Measurements from ENCODE around the gene TCF4.

TCF4 gene

DNA sequence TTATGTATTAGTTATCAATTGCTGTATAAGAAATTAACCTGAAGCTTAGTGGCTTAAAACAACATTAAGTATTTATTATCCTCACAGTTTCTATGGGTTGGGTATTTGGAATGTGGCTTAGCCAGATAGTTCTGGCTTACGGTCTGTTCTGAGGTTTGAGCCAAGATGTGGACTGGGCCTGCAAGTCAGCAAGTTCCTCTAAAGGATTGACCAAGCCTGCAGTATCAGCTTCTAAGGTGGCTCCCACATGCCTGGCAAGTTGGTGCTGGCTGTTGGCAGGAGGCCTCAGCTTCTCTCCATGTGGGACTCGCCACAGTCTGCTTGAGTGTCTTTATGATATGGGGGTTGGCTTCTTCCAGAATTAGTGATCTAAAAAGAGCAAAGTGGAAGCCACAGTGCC, 45.0 kb upstream of the TCF4 start:
- Histone ChIP-seq H3K4me1 (ENCODE audit: control insufficient read depth in 1 of 2, insufficient read depth in 2 of 2, low read length in 2 of 2) (peaks cover 2 to 3% of the 10 kb centered on the region in 2 experiments), H2BK120ac (ENCODE audit: insufficient read depth, low read length, poor library complexity) (no peak overlapping the region)
- WGBS (ENCODE audit: extremely low coverage, insufficient coverage, insufficient read length) = no CpG with 5 or more reads among the region's 2 CpGs

DNA sequence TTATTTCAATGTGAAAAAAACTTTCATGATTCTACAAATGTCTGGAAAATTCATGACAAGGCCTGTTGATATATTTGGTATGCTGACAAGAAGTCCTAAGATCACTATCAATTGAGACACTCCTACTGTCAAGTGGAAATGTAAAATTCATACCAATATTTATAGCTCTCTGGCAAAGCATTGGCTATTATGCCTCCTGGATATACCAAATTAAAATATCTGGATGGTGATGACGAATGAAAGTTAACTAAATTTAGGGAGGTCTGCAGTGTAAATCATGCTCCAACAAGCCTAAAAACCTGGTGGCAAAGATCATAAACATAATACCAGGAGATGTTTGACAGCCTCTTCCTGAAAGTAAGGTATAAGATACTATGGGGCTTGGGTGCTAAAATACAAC, 41.1 kb upstream of the TCF4 start:
- Histone ChIP-seq H3K27me3 (ENCODE audit: insufficient read depth, low read length) (no peaks in the 10 kb centered on the region), H3K23ac (ENCODE audit: low read length) (no peak overlapping the region), H3K27ac (ENCODE audit: low read depth, low read length) (no peak overlapping the region), H2AK5ac (ENCODE audit: low read length) (no peak overlapping the region), H3K14ac (ENCODE audit: low read length) (no peak overlapping the region), H3K4ac (ENCODE audit: low read depth, low read length) (no peak overlapping the region), H3K79me2 (ENCODE audit: control insufficient read depth, insufficient read depth, low read length, poor library complexity) (no peaks in the 10 kb centered on the region), H3K18ac (ENCODE audit: low read length) (no peak overlapping the region), H2AFZ (ENCODE audit: insufficient read depth, low read length, poor library complexity) (no peak overlapping the region), H3K4me3 (ENCODE audit: low read depth, low read length) (no peak overlapping the region), H4K91ac (ENCODE audit: low read depth, low read length) (no peak overlapping the region), H4K8ac (ENCODE audit: low read depth, low read length) (no peak overlapping the region), H3K36me3 (ENCODE audit: control insufficient read depth in 1 of 2, insufficient read depth in 2 of 2, low read length in 2 of 2) (no peaks in the 10 kb centered on the region), H3K4me2 (ENCODE audit: low read length) (no peak overlapping the region), H3K4me1 (ENCODE audit: control insufficient read depth in 1 of 2, insufficient read depth in 2 of 2, low read length in 2 of 2) (peaks cover 2 to 3% of the 10 kb centered on the region in 2 experiments), H4K12ac (ENCODE audit: low read depth, low read length) (no peak overlapping the region), H3K9me3 (ENCODE audit: insufficient read depth, low read depth, low read length) (no peaks in the 10 kb centered on the region), H3K79me1 (ENCODE audit: low read length) (no peaks in the 10 kb centered on the region), H2BK5ac (ENCODE audit: low read depth, low read length, poor library complexity) (no peak overlapping the region), H3K9ac (ENCODE audit: low read length) (no peak overlapping the region), H2BK12ac (ENCODE audit: low read length) (no peak overlapping the region), H2BK120ac (ENCODE audit: insufficient read depth, low read length, poor library complexity) (no peak overlapping the region)
- no peak for DNase-seq
- no CpG with 5 or more reads among the region's 1 CpG for whole genome bisulfite sequencing (ENCODE audit: extremely low coverage, insufficient coverage, insufficient read length)

More for the DNA sequence above, 45.0 kb upstream of the TCF4 start:
- H3K9ac ChIP-seq (ENCODE audit: low read length) = no peak overlapping the region
- no peak overlapping the region for H3K23ac ChIP-seq (ENCODE audit: low read length)
- H3K14ac ChIP-seq (ENCODE audit: low read length) = no peak overlapping the region
- no peak overlapping the region for H2BK12ac ChIP-seq (ENCODE audit: low read length)
- peak; percentile 7 to 27 for DNase-seq
- H3K27ac ChIP-seq (ENCODE audit: low read depth, low read length) = no peak overlapping the region
- no peak overlapping the region for H4K12ac ChIP-seq (ENCODE audit: low read depth, low read length)
- H3K4ac ChIP-seq (ENCODE audit: low read depth, low read length) = no peak overlapping the region
- H3K36me3 ChIP-seq (ENCODE audit: control insufficient read depth in 1 of 2, insufficient read depth in 2 of 2, low read length in 2 of 2) = no peaks in the 10 kb centered on the region
- no peak overlapping the region for H4K91ac ChIP-seq (ENCODE audit: low read depth, low read length)
- no peak overlapping the region for H4K8ac ChIP-seq (ENCODE audit: low read depth, low read length)
- no peak overlapping the region for H3K4me2 ChIP-seq (ENCODE audit: low read length)
- H3K18ac ChIP-seq (ENCODE audit: low read length) = no peak overlapping the region
- H3K27me3 ChIP-seq (ENCODE audit: insufficient read depth, low read length) = no peaks in the 10 kb centered on the region
- no peak overlapping the region for H2AK5ac ChIP-seq (ENCODE audit: low read length)
- H3K79me2 ChIP-seq (ENCODE audit: control insufficient read depth, insufficient read depth, low read length, poor library complexity) = no peaks in the 10 kb centered on the region
- H2BK5ac ChIP-seq (ENCODE audit: low read depth, low read length, poor library complexity) = no peak overlapping the region
- no peaks in the 10 kb centered on the region for H3K9me3 ChIP-seq (ENCODE audit: insufficient read depth, low read depth, low read length)
- H3K4me3 ChIP-seq (ENCODE audit: low read depth, low read length) = no peak overlapping the region
- H2AFZ ChIP-seq (ENCODE audit: insufficient read depth, low read length, poor library complexity) = no peak overlapping the region
- no peaks in the 10 kb centered on the region for H3K79me1 ChIP-seq (ENCODE audit: low read length)

DNA sequence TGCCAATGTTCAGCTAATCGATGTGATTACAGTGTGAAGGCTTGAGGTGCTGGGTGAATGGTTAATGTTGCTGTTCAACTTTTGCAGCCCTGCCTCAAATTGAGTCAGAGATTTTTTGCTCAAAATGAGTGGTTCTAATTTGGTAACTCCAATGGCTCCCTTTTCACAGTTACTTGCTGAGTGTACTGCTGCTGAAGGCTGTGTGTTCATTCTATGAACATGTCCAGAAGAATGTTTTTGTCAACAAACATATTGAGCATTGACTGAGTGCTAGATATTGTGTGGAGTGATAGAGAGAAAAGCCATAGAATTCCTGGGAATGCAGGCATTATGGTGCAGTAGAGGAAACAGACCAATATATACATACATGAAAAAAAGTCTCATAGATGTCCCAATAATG, 39.0 kb upstream of the TCF4 start:
- no peak for DNase-seq
- H3K27me3 ChIP-seq (ENCODE audit: insufficient read depth, low read length) = no peaks in the 10 kb centered on the region
- no peak overlapping the region for H4K91ac ChIP-seq (ENCODE audit: low read depth, low read length)
- H3K14ac ChIP-seq (ENCODE audit: low read length) = no peak overlapping the region
- H3K9me3 ChIP-seq (ENCODE audit: insufficient read depth, low read depth, low read length) = no peaks in the 10 kb centered on the region
- H3K36me3 ChIP-seq (ENCODE audit: control insufficient read depth in 1 of 2, insufficient read depth in 2 of 2, low read length in 2 of 2) = no peaks in the 10 kb centered on the region
- H2AFZ ChIP-seq (ENCODE audit: insufficient read depth, low read length, poor library complexity) = no peak overlapping the region
- H3K4me3 ChIP-seq (ENCODE audit: low read depth, low read length) = no peak overlapping the region
- no peak overlapping the region for H2AK5ac ChIP-seq (ENCODE audit: low read length)
- no CpG with 5 or more reads among the region's 1 CpG for WGBS (ENCODE audit: extremely low coverage, insufficient coverage, insufficient read length)
- H2BK120ac ChIP-seq (ENCODE audit: insufficient read depth, low read length, poor library complexity) = no peak overlapping the region
- no peak overlapping the region for H3K4ac ChIP-seq (ENCODE audit: low read depth, low read length)
- H3K23ac ChIP-seq (ENCODE audit: low read length) = no peak overlapping the region
- no peaks in the 10 kb centered on the region for H3K79me2 ChIP-seq (ENCODE audit: control insufficient read depth, insufficient read depth, low read length, poor library complexity)
- no peak overlapping the region for H3K9ac ChIP-seq (ENCODE audit: low read length)
- H2BK12ac ChIP-seq (ENCODE audit: low read length) = no peak overlapping the region
- no peaks in the 10 kb centered on the region for H3K79me1 ChIP-seq (ENCODE audit: low read length)
- no peak overlapping the region for H4K12ac ChIP-seq (ENCODE audit: low read depth, low read length)
- no peak overlapping the region for H4K8ac ChIP-seq (ENCODE audit: low read depth, low read length)
- no peak overlapping the region for H3K27ac ChIP-seq (ENCODE audit: low read depth, low read length)
- H2BK5ac ChIP-seq (ENCODE audit: low read depth, low read length, poor library complexity) = no peak overlapping the region
- no peaks in the 10 kb centered on the region for H3K4me1 ChIP-seq (ENCODE audit: control insufficient read depth in 1 of 2, insufficient read depth in 2 of 2, low read length in 2 of 2)
- no peak overlapping the region for H3K18ac ChIP-seq (ENCODE audit: low read length)
- no peak overlapping the region for H3K4me2 ChIP-seq (ENCODE audit: low read length)

DNA sequence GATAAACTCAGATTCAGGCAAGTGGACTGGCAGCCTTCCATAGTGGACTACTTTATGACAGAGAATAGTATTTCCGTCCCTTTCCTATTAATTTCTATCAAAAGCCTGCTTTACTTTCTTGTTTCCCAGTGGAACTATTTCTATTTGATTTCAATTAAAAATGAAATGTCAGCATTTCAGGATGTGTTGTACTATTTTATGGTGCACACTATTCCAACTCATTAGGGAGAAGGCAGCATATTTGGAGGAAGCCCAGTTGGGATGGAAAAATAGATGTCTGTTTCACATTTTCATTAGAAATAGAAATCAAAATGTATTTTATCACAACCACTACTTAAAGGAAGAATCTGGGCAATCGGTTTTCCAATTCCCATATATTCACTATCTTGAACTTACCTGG, 37.9 kb upstream of the TCF4 start:
- Histone ChIP-seq H3K4me2 (ENCODE audit: low read length) (no peak overlapping the region), H3K79me1 (ENCODE audit: low read length) (no peaks in the 10 kb centered on the region), H3K79me2 (ENCODE audit: control insufficient read depth, insufficient read depth, low read length, poor library complexity) (no peaks in the 10 kb centered on the region), H3K27ac (ENCODE audit: low read depth, low read length) (no peak overlapping the region), H2AK5ac (ENCODE audit: low read length) (no peak overlapping the region), H3K4me1 (ENCODE audit: control insufficient read depth in 1 of 2, insufficient read depth in 2 of 2, low read length in 2 of 2) (no peaks in the 10 kb centered on the region), H3K27me3 (ENCODE audit: insufficient read depth, low read length) (no peaks in the 10 kb centered on the region), H3K23ac (ENCODE audit: low read length) (no peak overlapping the region), H3K14ac (ENCODE audit: low read length) (no peak overlapping the region), H3K9me3 (ENCODE audit: insufficient read depth, low read depth, low read length) (no peaks in the 10 kb centered on the region), H3K9ac (ENCODE audit: low read length) (no peak overlapping the region), H3K18ac (ENCODE audit: low read length) (no peak overlapping the region), H3K4me3 (ENCODE audit: low read depth, low read length) (no peak overlapping the region), H3K4ac (ENCODE audit: low read depth, low read length) (no peak overlapping the region), H2AFZ (ENCODE audit: insufficient read depth, low read length, poor library complexity) (no peak overlapping the region), H2BK5ac (ENCODE audit: low read depth, low read length, poor library complexity) (no peak overlapping the region), H4K12ac (ENCODE audit: low read depth, low read length) (no peak overlapping the region), H2BK120ac (ENCODE audit: insufficient read depth, low read length, poor library complexity) (no peak overlapping the region), H2BK12ac (ENCODE audit: low read length) (no peak overlapping the region), H4K8ac (ENCODE audit: low read depth, low read length) (no peak overlapping the region), H4K91ac (ENCODE audit: low read depth, low read length) (no peak overlapping the region), H3K36me3 (ENCODE audit: control insufficient read depth in 1 of 2, insufficient read depth in 2 of 2, low read length in 2 of 2) (no peaks in the 10 kb centered on the region)
- no CpG with 5 or more reads among the region's 2 CpGs for WGBS (ENCODE audit: extremely low coverage, insufficient coverage, insufficient read length)
- DNase-seq = no peak

Measured in trophoblast cell (in vitro differentiated cells and primary cell).